ENCODE measurements around the gene PFKFB1. TPM values are rescaled to one million over a fixed set of nuclear protein-coding genes. Genes with fewer than 3 reads are reported as not detected.

PFKFB1 gene
- total RNA-seq, 4 donors from 2014 or later: 4.7 to 54.6 (median 11.3) TPM

- TF ChIP-seq CTCF (IDR thresholded peaks at IDR 0.05; ENCODE audit: low read depth): no peak
Measured at GRCh38 chrX:54922547-54922946, 71.4 kb downstream of the PFKFB1 start.

- TF ChIP-seq CTCF (IDR thresholded peaks at IDR 0.05; ENCODE audit: low read depth): no peak
Measured at GRCh38 chrX:54921427-54922021, 72.5 kb downstream of the PFKFB1 start.

DNA sequence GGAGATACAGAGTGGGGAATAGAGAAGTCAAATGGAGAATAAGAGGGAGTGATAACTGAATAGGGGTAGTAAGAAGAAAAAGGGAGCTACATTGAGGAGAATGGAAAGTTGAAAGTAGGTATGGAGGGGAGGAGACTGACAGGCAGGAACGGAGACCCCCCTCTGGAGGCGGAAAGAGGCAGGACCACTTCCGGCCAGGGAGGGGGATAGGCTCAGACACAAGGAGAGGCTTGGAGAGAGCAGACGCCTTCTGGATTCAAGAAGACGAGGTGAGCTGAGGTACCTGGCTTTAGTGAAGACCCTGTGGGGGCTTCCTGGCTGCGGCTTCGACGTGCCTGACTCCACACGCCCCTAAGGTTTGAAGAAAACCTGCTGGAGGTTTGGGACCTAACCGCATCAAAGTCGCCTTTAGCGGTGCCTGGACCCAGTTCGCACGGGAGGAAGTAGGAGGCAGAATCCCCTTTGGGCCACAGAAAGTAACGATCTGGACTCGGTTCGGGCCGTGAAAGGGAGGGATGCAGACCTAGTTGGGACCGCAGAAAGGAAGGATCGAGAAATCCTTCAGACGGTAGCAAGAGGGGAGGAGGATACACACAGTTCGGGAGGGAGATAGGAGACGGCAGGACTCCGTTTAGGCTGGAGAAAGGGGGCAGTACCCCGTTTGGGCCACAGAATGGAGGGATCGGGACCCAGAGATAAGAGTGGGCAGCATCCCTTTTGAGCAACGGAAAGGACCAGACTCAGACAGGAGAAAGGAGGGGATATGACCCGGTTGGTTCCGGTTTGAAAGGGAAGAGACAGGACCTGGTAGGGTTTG is 73.2 kb downstream of the PFKFB1 start, which contains the start of gene TRO:
TRO (plus strand) TSS at position 215 of the 817 bp plus-strand sequence. CDS start 1,423 bp downstream, outside the sequence.
- TF ChIP-seq CTCF (IDR thresholded peaks at IDR 0.05; ENCODE audit: low read depth): no peak

DNA sequence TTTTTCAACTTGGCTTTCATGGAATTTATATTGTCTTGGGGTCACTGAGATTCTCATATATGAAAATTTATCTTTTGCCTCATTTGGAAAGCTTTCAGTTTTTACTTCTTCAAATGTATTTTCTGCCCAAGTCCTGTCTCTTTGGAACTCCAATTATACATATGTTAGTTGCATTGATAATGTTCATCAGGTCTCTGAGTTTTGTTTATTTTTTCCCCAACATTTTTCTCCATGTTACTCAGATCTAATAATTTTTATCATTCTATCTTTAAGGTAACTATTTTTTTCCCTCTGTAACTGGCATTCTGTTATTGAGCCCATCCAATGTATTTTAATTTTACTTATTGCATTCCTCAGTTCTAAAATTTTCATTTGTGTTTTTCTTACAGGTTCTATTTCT is 84.0 kb downstream of the PFKFB1 start:
- TF ChIP-seq CTCF (IDR thresholded peaks at IDR 0.05; ENCODE audit: low read depth): no peak

GRCh38 chrX:54894159-54894558 is 99.8 kb downstream of the PFKFB1 start:
- no peak for TF ChIP-seq CTCF (IDR thresholded peaks at IDR 0.05; ENCODE audit: low read depth)

- TF ChIP-seq CTCF (IDR thresholded peaks at IDR 0.05; ENCODE audit: low read depth): no peak
Measured at GRCh38 chrX:54891573-54891972, 102.4 kb downstream of the PFKFB1 start.

DNA sequence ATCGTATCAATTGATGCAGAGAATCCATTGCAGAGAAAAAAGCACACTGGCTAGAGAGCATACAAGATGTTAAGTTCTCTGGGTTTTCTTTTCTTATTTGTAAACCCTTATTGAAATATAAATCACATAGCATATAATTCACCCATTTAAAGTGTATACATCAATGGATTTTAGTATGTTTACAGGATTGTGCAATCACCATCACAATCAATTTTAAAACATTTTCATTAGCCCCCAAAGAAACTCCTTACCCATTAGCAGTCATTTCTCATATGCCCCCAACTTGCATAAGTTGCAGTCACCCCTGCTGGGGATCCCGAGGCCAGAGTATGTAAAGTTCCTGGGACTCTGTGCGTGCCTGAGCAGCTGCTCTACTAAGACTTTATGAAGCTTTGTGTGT is 108.2 kb downstream of the PFKFB1 start:
- no peak for TF ChIP-seq CTCF (IDR thresholded peaks at IDR 0.05; ENCODE audit: low read depth)
